ENCODE measurements around the gene COX4I1. TPM values are rescaled to one million over a fixed set of nuclear protein-coding genes. Genes with fewer than 3 reads are reported as not detected.

COX4I1 gene
- total RNA-seq, 1 experiment from 2014 or later = 506 TPM

GRCh38 chr16:85788819-85789218, 10.7 kb upstream of the COX4I1 start:
- 0 out of 7 replicates have a peak overlapping the region, but pooled peaks of 1 of the 3 experiments have one; percentile 5 for H3K27ac Mint-ChIP-seq

More at GRCh38 chr16:85788819-85789218, 10.7 kb upstream of the COX4I1 start:
- Histone ChIP-seq H2BK15ac (ENCODE audit: low read depth, low read length) (no peak overlapping the region), H3K4ac (ENCODE audit: low read depth, low read length) (no peak overlapping the region), H4K20me1 (ENCODE audit: control insufficient read depth, insufficient read depth, insufficient read length) (peaks cover 3% of the 10 kb centered on the region), H3K79me1 (ENCODE audit: insufficient read depth, low read depth, low read length, poor library complexity, severe bottlenecking) (peaks cover 13% of the 10 kb centered on the region), H3K18ac (ENCODE audit: insufficient read length, low read depth, low read length) (no peak overlapping the region), H3K14ac (ENCODE audit: insufficient read depth, low read length) (no peak overlapping the region), H3T11ph (ENCODE audit: low read length) (no peak overlapping the region), H2BK120ac (ENCODE audit: low read depth, low read length, poor library complexity, severe bottlenecking) (no peak overlapping the region), H4K5ac (ENCODE audit: insufficient read length, low read depth, low read length) (no peak overlapping the region), H2AFZ (ENCODE audit: low read length) (no peak overlapping the region), H3K27ac (ENCODE audit: insufficient read length, low read depth, low read length) (no peak overlapping the region), H3K23ac (ENCODE audit: insufficient read length, low read depth, low read length) (no peak overlapping the region), H2AK5ac (ENCODE audit: insufficient read length, low read length) (no peak overlapping the region), H3K79me2 (ENCODE audit: insufficient read depth, low read length) (peaks cover 14% of the 10 kb centered on the region; the same call in 1 of the 2 replicates), H3K9me3 (ENCODE audit: control insufficient read depth, low read depth, low read length) (no peaks in the 10 kb centered on the region), H2BK20ac (ENCODE audit: low read depth, low read length, poor library complexity, severe bottlenecking) (no peak overlapping the region), H4K91ac (ENCODE audit: insufficient read length, low read depth, low read length) (no peak overlapping the region), H2BK5ac (ENCODE audit: insufficient read length, low read length) (no peak overlapping the region), H3K9ac (ENCODE audit: extremely low read depth, insufficient read length, low read length) (no peak overlapping the region), H2BK12ac (ENCODE audit: insufficient read length, low read depth, low read length) (no peak overlapping the region), H3K4me2 (ENCODE audit: insufficient read depth, insufficient read length, low read length) (no peak overlapping the region), H3K23me2 (ENCODE audit: insufficient read length, low read depth, low read length, poor library complexity, severe bottlenecking) (no peaks in the 10 kb centered on the region), H3K4me1 (ENCODE audit: insufficient read depth, low read length) (no peaks in the 10 kb centered on the region), H4K8ac (replicated peaks; ENCODE audit: insufficient read length, low read depth, low read length) (no peak overlapping the region), H3K56ac (ENCODE audit: insufficient read length, low read depth, low read length) (no peak overlapping the region), H3K27me3 (ENCODE audit: insufficient read depth, low read length) (no peaks in the 10 kb centered on the region)
- Mint-ChIP-seq H3K36me3 (ENCODE audit: insufficient read depth in 1 of 3, low read depth in 3 of 3) (peaks cover 39 to 72% (median 61%) of the 10 kb centered on the region in 3 experiments), H3K9me3 (peaks cover 0 to 3% of the 10 kb centered on the region in 2 experiments; a peak in 1 of 5 replicates), H3K4me3 (no peak overlapping the region), H3K4me1 (peaks cover 0 to 5% of the 10 kb centered on the region in 2 experiments; a peak in 2 of 4 replicates), H3K27me3 (ENCODE audit: low read depth) (no peaks in the 10 kb centered on the region)
- TF ChIP-seq CTCF (conservative IDR thresholded peaks at IDR 0.05) = no peak
- no peak for DNase-seq
- WGBS (ENCODE audit: extremely low coverage, insufficient read length, low lambda C conversion rate) = no CpG with 5 or more reads among the region's 11 CpGs

Measured in H9 (cell line).